MM.1S (cell line): Measurements from ENCODE around the gene TRABD2B.

Experiments
- EZH2 ChIP-seq: fragments of 300-600 bp; sonication (generic); optimal IDR thresholded peaks from 2 replicates; pipeline ENCODE3; 2017; ENCODE audit warnings: low read depth, mild to moderate bottlenecking, antibody characterized with exemption, low read length, mixed read lengths
- TF ChIP-seq, protein P1 (sequence below): fragments of 300-600 bp; sonication (generic); IDR thresholded peaks from 2 replicates; pipeline ENCODE4 v1.5.1; 2016; ENCODE audit warnings: antibody characterized with exemption, low read length, mixed read lengths

- TF ChIP-seq, protein P1, sequence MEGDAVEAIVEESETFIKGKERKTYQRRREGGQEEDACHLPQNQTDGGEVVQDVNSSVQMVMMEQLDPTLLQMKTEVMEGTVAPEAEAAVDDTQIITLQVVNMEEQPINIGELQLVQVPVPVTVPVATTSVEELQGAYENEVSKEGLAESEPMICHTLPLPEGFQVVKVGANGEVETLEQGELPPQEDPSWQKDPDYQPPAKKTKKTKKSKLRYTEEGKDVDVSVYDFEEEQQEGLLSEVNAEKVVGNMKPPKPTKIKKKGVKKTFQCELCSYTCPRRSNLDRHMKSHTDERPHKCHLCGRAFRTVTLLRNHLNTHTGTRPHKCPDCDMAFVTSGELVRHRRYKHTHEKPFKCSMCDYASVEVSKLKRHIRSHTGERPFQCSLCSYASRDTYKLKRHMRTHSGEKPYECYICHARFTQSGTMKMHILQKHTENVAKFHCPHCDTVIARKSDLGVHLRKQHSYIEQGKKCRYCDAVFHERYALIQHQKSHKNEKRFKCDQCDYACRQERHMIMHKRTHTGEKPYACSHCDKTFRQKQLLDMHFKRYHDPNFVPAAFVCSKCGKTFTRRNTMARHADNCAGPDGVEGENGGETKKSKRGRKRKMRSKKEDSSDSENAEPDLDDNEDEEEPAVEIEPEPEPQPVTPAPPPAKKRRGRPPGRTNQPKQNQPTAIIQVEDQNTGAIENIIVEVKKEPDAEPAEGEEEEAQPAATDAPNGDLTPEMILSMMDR, result no peak
- TF ChIP-seq EZH2, result no peak
Measured at GRCh38 chr1:48016515-48016914, 19.3 kb upstream of the TRABD2B start.
